Superior temporal gyrus (tissue), 1 donor: ENCODE data around the gene HSPA4L.

Experiments
- DNase-seq: peaks from one replicate; pipeline ENCODE4 v3.0.0-alpha.2; 2016; ENCODE audit errors: extremely low spot score

The HSPA4L gene

DNA sequence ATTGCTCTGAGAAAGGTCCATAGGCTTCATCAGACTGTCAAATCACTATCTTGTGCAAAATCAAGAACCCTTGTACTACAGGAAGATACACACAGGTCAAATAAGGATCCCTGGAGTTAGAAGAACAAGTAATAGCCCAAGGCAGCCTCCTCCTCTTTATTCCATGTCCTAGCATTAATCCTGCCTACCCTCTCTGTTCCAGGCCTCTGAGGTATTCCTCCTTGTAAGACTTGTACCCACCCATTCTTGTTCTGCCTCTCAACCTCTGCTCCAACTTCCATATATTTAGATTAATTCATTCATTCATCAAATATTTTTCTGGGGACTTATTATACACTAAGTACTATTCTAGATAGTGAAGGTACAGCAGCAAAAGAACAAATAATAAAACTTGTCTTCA lies 88.2 kb downstream of the HSPA4L start:
- no peak for DNase-seq

DNA sequence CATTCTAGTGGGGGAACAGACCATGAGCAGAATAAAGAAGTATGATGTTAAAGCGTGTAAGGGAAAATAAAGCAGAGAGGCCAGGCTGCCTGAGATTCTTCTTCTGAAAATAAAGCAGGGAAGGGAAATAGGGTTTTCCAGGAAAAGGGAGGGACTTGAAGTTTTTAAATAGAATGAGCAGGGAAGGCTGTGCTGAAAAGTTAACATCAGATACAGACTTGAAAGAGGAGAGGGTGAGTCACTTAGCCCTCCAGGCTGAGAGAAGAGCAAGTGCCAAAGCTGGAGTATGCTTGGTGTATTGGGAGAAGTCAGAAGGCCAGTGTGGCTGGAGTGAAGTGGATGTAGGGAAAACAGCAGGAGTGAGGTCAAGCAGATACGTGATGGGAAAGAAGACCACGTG lies 88.6 kb downstream of the HSPA4L start:
- DNase-seq = no peak

DNA sequence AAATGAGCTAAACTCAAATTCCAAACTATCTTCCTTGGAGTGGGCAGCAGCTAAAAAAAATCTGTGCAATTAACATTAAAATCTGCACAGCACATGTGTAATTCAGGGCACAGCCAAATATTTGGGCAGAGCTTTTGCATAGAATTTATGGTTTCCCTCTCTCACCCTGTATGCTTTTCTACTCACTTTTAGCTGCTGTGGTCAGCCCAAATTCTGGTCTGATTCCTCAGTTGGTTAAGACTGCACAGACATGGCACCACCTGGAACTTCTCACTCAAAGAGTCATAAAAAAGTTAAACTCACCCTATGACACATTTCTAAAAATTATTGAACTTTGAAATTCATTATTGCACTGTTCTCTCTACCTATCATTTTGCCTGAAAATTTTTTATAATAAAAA lies 93.7 kb downstream of the HSPA4L start:
- no peak for DNase-seq

DNA sequence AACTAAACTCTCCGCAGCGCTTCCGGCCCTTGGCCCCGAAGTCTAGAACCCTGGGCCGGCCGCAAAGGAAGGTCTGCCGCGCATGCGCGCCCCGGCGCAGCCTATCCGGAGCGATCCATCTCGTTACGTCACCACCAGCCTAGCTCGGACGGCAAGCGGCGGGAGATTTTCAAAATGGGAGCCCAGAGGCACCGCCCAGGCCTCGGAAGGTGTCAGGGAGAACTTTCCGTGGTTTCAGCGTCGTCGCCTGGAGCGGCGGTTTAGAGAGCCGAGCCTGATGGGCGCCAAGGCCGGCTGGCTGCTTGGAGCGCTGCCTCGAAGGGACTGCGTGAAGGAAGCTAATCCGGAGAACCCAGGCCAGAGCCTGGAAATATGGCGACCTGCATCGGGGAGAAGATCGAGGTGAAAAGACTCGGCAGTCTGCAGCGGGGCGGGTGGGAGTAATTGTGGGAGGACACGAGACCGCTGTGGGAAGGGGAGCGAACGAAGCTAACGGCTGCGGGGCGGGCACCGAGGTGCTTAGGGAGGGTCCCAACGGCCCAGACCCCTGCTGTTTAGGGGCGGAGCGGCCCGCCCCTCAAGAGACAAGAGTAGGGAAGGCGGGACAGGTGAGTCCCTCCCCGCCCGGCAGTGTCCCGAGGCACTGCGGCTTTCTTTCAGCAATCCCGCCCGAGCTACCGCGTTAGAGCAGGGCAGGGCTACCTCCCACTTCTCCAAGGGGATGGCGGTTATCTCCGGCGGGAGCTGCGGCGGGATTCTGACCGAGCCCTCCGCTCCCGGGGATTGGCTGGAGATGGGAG lies 98.8 kb downstream of the HSPA4L start, which contains the start of gene PLK4:
PLK4 (plus strand) TSS at position 131 of the 800 bp plus-strand sequence; CDS start at position 373, 242 bp downstream.
- DNase-seq = peak; percentile 96

DNA sequence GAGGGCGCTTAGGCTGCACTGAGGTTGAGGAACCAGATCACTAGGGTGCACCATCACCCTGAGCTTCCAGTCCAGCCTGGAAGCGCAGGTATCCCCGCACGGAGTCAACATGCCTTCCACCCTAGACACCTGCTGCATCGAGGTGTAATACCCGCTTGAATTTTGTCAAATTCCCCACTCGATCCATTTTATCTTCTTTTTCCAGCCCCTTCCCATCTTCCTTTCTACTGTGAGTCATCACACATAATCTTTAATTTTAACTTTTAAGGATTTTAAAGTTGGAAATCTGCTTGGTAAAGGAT lies 99.4 kb downstream of the HSPA4L start:
- DNase-seq = no peak

DNA sequence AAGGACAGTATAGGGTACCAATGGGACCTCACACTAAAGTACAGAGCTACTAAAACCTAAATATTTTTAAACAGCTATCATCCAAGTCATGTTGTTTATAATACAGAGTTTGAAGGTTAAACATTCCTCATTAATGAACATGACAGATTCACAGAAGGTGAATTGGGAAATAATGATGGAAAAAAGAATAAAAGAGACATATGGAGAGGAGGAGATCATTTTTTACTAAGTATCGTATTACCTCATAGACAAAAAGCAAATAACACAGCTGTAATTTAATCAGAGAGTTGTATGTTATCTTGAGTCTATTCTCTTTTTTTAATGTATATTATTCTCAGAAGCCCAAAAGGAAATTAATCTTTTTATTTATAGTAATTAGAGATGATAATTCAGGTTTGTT lies 106.4 kb downstream of the HSPA4L start:
- DNase-seq = no peak

DNA sequence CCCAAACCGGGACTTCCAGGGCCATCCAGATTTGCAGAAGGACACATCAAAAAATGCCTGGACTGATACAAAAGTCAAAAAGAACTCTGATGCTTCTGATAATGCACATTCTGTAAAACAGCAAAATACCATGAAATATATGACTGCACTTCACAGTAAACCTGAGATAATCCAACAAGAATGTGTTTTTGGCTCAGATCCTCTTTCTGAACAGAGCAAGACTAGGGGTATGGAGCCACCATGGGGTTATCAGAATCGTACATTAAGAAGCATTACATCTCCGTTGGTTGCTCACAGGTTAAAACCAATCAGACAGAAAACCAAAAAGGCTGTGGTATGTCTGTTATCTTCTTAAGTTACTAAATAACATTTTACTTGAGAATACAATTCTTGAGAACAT lies 107.8 kb downstream of the HSPA4L start:
- DNase-seq = no peak
